Frontal cortex (tissue), 4 donors: Measurements from ENCODE around the gene BAHCC1. TPM values are rescaled to one million over a fixed set of nuclear protein-coding genes. Genes with fewer than 3 reads are reported as not detected.
A peak's percentile ranks its signal among the peaks of the same experiment; 100 is the strongest.

Source experiments
- DNase-seq, 2 donors: peaks; one replicate each; pipeline ENCODE4 v3.0.0; 2012; ENCODE audit warnings: low spot score in 2 of 2
- FAIRE-seq: peaks from 2 replicates; lab custom pipeline; 2012; peaks lifted over from hg19 to GRCh38; lab: Jason Lieb, UNC
- total RNA-seq: library from RNA; depleted of rRNA; stranded (reverse); fragments of >200 nt; gene quantifications from one replicate; pipeline ENCODE4 v1.2.3, GENCODE V29; 2014
- donor health status: control.
- donor health status: control.
- donor health status: control.

The BAHCC1 gene
- total RNA-seq, 1 donor from 2014 or later, result 5.7 TPM

- no peak for DNase-seq
Measured at GRCh38 chr17:81468111-81468769, 73.0 kb downstream of the BAHCC1 start.

GRCh38 chr17:81468770-81469121 is 73.5 kb downstream of the BAHCC1 start:
- FAIRE-seq, result no peak
- no peak for DNase-seq

More at GRCh38 chr17:81468111-81468769, 73.0 kb downstream of the BAHCC1 start:
- FAIRE-seq, result no peak

GRCh38 chr17:81469266-81469665 is 74.0 kb downstream of the BAHCC1 start:
- DNase-seq, result no peak
- FAIRE-seq, result no peak

- DNase-seq (no peak), FAIRE-seq (no peak)
Measured at GRCh38 chr17:81470270-81470943, 75.2 kb downstream of the BAHCC1 start.

GRCh38 chr17:81470944-81471817 is 75.9 kb downstream of the BAHCC1 start:
- no peak for FAIRE-seq
- DNase-seq, result no peak

GRCh38 chr17:81471818-81472456 is 76.7 kb downstream of the BAHCC1 start:
- DNase-seq (peak; percentile 83 to 92), FAIRE-seq (no peak)

- no peak for FAIRE-seq
- DNase-seq, result no peak
Measured at GRCh38 chr17:81473019-81473418, 77.8 kb downstream of the BAHCC1 start.

GRCh38 chr17:81474958-81475357 is 79.7 kb downstream of the BAHCC1 start:
- DNase-seq, result no peak
- no peak for FAIRE-seq

- no peak for FAIRE-seq
Measured at GRCh38 chr17:81476097-81476496, 80.8 kb downstream of the BAHCC1 start.

GRCh38 chr17:81476635-81477034 is 81.4 kb downstream of the BAHCC1 start:
- DNase-seq, result no peak
- no peak for FAIRE-seq

More at GRCh38 chr17:81476097-81476496, 80.8 kb downstream of the BAHCC1 start:
- no peak for DNase-seq

GRCh38 chr17:81477173-81477572 is 81.9 kb downstream of the BAHCC1 start:
- DNase-seq, result no peak
- no peak for FAIRE-seq

GRCh38 chr17:81478119-81478518 is 82.9 kb downstream of the BAHCC1 start:
- DNase-seq (no peak), FAIRE-seq (no peak)

GRCh38 chr17:81479175-81480071 is 84.2 kb downstream of the BAHCC1 start:
- FAIRE-seq, result no peak
- no peak for DNase-seq

- no peak for FAIRE-seq
Measured at GRCh38 chr17:81480140-81481072, 85.1 kb downstream of the BAHCC1 start.

GRCh38 chr17:81481073-81481799 is 86.0 kb downstream of the BAHCC1 start:
- DNase-seq (peak; percentile 97 to 98), FAIRE-seq (no peak)

More at GRCh38 chr17:81480140-81481072, 85.1 kb downstream of the BAHCC1 start:
- DNase-seq, result no peak

GRCh38 chr17:81481815-81482505 is 86.7 kb downstream of the BAHCC1 start:
- DNase-seq (no peak), FAIRE-seq (no peak)

GRCh38 chr17:81482673-81483072 is 87.4 kb downstream of the BAHCC1 start:
- DNase-seq (no peak), FAIRE-seq (no peak)
